NT2/D1 (cell line): ENCODE measurements around the gene EPHA2.

Source experiments
- SUZ12 ChIP-seq: IDR thresholded peaks from 2 replicates; pipeline ENCODE4 v1.6.1; 2011; ENCODE audit not compliant: insufficient read length, insufficient read depth; ENCODE audit errors: extremely low read depth
- YY1 ChIP-seq: IDR thresholded peaks from 2 replicates; pipeline ENCODE4 v1.6.1; 2011; ENCODE audit not compliant: insufficient read length, insufficient read depth

- TF ChIP-seq YY1 (no peak), SUZ12 (no peak)
These were observed 54.2 kb downstream of the EPHA2 start for GRCh38 chr1:16101623-16102022.
